GM18511 (cell line): Measurements from ENCODE around the gene CUL7.
A peak's percentile ranks its signal among the peaks of the same experiment; 100 is the strongest.
"Not testable (repeated sequence)": the region's sequence is repeated elsewhere in the genome, so short reads cannot be mapped to it uniquely, and the experiment has no call there.

Source experiments
- ATAC-seq: cut with Tn5 transposase; IDR thresholded peaks from one replicate; pipeline ENCODE4 v1.9.1; 2021; ENCODE audit warnings: mild to moderate bottlenecking, moderate library complexity; ENCODE audit not compliant: unreplicated experiment

Gene CUL7

DNA sequence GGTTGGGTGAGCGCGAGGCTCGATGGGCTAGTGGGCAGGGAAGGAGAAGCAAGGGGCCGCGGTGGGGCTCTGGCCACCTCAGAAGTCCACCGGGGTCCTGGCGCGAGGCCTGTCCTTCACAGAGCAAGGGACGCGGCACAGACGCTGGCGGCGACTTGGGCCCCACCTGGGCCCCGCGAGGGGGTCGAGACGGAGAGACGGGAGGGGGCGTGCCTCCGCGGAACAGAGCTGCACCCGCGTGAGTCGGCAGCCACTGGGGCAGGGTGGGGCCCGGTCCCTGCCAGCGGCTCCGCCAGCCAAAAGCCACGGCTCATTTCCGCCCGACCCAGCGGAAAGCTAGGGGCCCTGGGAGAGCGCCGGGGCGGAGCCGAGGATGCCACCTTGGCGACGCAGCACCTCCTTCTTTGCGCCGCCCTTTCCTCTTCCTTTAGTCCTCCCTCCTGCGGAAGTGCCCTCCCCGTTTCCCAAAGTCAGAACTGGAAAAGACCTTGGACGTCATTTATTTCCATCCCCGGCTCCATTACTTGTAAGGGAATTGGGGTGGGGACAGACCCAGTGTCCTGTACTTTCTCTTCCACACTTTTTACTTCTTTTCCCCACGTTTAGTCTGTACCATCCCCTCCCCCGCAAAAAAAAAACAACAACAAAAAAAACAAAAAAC lies at the start of gene CUL7:
Gene CUL7, minus strand, starts transcription at position 307 of the 661 bp plus-strand sequence. CDS start 1,063 bp downstream, outside the sequence.
- peak; percentile 96 for ATAC-seq

DNA sequence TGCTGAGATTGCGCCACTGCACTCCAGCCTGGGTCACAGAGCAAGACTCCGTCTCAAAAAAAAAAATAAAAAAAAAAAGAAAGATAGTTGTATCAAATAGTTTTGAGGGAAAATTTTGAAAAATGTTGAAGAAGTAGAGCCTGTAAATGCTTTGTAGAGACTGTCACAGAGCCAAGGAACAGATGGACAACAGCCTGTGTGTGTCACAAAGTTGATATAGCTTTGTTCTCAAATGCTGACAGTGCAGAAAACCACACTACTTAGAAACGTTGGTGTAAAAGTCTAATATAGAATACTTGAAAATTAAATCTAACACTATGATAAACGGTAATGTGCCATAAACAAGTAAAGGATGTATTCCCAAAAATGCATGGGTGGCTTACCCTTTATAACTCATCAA lies 47.8 kb upstream of the CUL7 start:
- no peak for ATAC-seq

DNA sequence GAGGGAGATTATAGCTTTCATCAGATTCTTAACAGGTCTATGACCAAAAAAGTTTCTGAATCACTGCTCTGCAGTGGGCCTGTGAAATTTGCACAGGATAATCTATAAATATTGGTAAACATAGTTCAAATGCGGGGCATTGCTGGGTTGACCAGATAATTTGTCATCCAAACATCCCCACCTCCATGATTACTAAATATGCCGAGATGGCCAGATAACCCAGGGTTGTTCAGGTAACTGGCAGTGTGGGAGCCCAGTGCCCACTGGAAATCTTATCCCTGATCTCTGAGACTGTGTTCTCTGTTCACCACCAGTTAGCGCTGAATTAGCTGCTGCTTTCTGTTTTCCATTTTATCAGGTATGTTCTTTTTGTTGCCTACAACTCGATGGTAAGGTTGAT lies 43.9 kb upstream of the CUL7 start:
- ATAC-seq: no peak

DNA sequence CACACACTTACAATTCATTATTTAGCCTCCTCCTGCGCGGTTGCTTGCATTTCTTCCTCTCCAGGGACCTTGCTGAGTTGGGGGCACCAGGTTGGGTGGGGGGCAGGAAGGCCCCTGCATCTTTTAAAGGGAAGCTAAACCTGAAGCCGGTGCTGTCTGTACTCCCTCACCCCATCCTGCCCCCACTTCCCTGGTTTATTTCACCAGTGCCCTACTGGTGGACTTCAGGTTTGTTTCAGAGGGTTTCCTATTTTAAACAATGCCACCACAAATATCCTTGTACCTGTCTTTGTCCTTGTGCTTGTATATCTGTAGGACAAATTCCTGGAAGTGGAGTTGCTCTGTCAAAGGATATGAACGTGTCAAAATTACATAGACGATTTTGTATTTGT lies 43.4 kb upstream of the CUL7 start:
- no peak for ATAC-seq

DNA sequence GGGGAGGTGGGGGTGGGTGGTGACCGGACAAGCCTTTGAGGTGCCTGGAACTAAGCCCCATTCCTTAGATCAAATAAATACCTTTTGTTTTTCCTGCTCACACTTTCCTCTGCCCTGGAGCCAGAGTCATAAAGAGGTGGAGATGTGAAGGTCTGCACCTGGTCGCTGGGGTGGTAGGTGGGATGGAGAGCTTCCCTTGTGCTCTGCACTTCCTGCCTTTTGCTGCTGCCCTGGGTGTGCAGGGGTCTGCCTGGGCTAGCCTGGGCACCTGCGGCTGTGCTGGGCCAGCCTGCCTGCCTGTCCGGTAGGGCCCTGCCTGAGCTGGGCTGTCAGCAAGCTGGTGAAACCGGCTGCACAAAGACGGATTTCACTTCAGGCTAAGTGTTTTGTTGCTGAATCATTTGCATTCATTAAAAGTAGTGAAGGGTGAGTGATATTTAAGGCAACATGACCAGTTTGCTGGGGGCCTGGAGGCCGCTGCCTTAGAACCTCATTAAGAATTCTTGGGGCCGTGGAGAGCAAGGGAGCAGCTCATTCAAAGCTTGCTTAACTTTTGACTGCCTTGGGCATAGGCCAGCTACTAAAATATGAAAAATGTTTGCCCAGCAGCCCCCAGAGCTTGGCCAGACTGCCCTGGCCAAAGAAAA lies 42.9 kb upstream of the CUL7 start:
- ATAC-seq: no peak

DNA sequence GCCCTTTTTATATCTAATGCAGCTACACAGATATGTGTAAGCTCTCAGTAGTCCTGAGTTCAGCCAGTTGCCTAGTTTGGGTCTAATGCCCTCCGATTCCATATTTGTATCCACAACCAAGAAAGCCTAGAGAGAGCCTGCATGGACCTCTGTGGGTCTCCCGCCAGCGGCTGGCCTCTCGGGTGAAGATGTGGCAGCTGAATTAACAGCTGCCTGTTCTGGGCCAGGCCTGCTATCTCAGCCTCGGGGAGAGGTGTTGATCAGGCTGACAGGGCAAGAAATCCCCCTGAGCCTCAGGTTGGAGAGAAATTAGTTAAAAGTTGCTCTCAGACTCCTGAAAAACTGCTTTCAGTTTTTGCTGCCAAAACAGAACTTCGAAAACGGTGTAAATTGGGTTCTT lies 42.3 kb upstream of the CUL7 start:
- ATAC-seq: no peak

DNA sequence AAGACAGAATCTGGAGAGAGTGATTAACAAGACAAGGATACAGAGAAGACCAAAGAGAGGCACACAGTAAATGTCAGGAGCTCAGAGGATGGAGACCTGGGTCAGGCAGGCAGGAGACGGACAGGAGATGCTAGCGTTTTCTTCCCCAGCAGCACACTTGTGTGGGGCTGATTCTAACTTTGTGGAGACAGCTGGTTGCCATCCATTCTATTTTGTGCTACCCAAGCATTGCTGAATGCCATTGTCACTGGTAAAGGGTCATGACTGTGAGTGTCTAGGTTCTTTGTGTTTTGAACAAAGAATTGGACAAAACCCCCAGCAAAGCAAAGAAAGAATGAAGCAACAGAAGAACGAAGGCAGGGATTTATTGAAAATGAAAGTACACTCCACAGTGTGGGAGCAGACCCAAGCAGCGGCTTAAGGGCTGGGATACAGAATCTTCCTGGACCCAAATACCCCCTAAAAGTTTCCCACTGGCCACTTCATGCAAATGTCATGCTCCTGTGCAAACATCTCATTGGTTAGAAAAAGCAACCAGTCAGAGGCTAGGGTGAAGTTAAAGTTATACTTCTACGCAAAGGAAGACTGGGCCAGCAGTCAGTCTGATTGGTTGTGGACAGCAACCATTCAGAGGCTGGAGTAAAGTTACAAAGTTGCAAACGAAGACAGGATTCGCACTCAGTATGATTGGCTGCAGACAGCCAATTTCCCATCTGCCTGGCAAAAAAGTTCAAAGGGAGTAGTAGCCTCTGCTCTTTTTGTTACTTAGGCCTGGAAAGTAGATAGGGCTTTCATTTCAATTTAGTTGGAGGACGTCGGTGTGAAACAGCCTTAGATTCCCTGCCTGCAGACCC lies 40.0 kb upstream of the CUL7 start:
- no peak for ATAC-seq

DNA sequence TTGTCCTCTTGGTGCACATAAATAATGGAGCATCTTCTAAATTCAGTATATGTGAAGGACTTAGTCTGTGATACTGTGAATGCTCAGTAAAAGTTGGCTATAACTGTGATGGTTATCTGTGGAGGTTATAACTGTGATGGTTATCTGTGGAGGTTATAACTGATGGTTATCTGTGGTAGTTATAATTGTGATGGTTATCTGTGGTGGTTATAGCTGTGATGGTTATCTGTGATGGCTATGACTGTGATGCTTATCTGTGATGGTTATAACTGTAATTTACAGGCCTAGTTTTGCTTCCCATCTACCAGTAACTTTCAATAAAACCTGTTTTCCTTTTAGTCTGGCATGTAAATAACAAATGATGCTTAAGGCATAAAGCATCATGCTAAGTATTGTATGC lies 39.0 kb upstream of the CUL7 start:
- no peak for ATAC-seq

DNA sequence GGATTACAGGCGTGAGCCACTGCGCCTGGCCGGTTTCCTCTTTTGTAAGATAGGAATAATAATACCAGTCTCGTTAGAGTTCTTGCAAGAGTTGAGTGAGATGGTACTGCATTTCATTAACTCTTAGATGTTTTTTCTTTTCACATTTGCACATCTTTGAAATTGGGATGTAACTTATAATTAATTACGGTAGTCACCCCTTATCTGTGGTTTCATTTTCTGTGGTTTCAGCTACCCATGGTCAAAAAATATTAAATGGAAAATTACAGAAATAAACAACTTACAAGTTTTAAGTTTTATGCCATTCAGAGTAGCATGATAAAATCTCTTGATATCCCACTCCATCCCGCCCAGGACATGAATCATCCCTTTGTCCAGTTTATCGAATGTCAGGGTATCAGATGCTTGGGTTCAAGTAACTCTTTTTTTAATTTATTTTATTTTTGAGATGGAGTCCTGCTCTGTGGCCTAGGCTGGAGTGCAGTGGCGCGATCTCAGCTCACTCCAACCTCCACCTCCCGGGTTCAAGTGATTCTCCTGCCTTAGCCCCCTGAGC lies 37.9 kb upstream of the CUL7 start:
- no peak for ATAC-seq

DNA sequence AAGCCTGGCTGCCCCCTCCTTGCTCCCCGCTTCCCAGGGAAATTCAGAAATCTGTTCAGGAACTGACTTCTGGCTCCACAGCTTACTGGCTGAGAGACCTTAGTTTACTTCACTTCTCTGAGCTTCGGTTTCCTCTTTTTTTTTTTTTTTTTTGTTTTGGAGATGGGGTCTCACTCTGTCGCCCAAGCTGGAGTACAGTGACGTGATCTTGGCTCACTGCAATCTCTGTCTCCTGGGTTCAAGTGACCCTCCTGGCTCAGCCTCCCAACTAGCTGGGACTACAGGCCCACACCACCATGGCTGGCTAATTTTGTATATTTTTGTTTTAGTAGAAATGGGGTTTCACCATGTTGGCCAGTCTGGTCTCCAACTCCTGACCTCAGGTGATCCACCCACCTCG lies 37.4 kb upstream of the CUL7 start:
- no peak for ATAC-seq

DNA sequence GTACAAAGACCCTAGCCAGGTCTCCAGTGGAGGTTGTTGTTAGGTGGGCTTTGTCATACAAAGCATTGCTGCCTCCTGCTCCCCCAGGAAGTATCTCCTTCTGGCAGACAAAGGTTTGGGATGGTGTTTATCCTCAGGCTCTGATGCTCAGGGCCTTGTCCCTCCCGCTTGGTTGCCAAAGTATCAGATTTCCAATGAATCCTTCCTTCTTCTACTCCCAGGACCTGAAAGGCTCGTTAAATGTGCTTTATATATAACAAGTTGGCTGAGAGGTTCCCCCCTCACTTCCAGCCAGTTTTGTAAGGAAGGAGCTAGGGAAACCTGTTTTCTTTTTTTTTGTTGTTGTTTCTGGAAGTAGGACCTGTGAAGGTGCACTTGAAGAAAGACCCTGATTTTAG lies 36.9 kb upstream of the CUL7 start:
- no peak for ATAC-seq

DNA sequence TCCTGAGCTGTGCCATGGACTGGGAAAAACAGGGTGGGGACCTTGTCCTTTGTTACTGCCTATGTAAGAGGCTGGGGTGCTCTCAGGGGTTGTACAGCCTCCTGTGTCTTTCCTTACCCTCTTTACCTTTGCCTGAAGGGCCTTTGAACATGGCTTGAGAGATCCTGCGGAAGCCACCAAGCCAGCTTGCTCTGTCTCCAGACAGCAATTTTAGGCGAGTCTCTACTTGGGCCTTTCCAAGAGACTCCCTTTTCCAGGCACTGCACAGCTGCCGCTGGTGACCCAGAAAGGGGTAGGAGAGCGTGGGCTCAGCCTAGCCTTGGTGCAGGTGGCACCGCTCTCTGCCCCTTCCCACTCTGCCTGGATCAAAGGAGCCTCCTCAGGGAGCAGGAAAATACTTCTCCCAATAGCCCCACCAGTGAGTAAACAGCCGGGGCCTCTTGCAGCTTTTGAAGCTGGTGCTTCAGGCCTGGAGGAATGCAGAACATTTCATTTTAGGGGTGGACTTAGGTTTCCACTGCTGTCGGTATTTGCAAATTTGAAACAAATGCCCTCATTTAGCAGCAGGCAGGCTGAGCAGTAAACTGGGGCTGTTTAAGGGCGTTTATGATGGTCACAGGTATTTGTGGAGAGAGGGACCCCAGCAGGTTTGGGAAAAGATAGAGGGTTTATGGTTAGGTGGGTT lies 36.4 kb upstream of the CUL7 start:
- no peak for ATAC-seq

DNA sequence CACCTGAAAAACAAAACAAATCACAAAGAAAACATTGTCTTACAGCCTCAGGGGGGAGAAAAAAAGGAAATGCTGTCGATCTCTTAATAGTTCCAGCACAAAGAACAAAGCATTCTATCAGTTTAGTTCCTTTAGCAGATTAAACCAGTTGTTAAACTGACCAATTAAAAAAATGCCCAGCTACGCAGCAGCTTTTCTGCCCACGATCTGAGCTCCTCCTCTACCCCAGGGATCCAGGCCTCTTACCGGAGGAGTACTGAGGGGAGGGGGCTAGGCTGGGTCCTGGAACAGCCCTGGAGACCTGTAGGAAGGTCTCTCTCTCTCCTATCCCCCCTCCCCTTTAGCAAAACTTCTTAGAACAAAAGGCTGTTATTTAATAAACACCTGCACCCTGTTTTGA lies 35.8 kb upstream of the CUL7 start:
- no peak for ATAC-seq

DNA sequence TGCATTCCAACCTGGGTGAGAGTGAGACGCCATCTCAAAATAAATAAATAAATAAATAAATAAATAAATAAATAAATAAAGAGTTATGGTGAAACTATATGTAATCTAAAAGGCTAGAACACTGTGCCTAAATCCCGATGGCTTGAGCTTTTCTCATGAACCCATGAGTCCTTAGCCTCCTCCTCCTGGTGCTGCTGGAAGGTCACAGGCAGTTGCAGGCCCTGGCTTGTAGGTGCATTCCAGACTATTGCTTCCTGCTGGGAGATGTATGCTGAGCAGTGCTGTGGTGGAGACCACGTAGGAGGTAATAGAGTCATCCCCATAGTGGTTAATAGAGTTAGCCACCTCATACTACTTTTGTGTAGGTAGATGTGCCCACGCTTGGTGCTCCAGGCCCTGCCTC lies 35.0 kb upstream of the CUL7 start:
- ATAC-seq: no peak

DNA sequence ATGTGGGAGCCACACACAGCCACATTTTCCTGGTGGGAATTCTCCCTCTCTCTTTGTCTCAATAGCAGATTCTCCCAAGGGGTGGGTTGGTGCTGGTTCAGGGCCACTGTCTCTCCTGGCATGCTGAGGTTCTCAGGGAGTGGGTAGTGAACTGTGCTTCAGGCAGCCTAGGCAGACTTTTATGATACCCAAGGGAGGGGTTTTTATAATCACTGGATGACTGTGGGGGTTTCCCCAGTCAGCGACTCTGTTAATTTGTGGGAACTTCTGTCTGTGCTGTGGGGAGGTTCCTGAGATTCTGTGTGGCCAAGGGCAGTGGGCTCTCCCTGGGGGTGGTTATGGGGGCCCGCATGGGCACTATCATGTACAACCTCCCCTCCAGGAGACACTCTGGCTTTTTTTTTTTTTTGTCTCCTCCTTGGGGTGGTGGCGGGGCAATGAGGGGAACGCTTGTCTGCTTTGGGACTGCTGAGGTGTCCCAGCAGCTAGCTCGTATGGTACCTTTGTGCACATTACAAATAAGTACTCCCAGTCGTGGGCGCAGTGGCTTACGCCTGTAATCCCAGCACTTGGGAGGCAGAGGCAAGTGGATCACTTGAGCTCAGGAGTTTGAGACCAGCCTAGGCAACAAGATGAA lies 32.5 kb upstream of the CUL7 start:
- ATAC-seq: no peak

DNA sequence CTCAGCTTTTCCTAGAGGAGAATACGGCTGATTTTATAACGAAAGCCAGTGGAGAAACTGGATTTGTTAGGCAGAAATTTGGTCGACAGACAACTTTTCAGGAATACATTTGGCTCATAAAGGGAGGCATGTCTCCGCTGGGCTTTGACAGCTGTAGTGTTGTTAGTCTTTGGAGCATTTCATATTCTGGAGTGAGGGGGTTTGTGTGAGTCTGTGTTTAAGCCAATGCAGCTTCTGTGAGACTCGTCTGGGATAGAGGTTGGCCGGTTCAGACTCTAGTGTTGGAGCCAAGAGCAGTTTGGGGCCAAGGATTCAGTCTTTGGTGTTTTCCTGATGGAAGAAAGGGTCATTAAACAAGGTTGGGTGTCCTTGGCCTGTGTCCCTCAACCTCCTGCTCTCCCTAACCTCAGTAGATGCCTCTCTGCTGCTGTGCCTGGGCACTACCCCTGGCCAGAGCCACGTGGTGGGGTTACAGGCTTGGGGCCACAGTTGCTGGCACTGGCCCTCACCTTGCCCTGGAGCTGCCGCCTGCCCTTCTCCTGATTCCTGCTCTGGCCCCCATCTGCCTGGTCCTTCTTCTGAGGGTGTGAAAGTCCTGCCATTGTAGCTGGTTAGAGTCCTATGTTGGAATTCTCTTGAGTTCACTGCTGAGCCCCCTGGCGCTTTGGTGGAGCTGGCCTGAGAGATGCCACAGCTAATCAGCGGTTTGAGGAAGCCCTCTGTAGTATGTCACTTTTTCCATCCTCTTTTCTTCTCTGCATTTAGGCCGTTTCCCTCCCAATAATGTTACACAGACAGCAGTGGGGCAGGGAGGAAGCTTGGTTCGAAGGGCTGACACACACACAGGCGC lies 29.4 kb upstream of the CUL7 start:
- ATAC-seq: no peak

DNA sequence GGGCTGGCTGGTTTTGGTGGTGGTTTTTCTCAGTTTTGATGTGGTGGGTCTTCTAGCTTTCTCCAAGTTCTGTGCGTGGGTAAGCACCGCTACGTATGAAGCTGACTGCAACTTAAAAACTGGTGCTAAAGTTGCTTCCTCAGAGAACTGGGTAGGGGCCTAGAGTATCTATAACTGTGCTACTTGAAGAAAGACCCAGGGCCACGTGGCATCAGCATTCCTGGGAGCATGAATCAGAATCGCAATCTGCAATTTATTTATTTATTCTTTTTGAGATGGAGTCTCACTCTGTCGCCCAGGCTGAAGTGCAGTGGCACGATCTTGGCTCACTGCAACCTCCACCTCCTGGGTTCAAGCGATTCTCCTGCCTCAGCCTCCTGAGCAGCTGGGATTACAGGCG lies 28.3 kb upstream of the CUL7 start:
- not testable (repeated sequence) for ATAC-seq

DNA sequence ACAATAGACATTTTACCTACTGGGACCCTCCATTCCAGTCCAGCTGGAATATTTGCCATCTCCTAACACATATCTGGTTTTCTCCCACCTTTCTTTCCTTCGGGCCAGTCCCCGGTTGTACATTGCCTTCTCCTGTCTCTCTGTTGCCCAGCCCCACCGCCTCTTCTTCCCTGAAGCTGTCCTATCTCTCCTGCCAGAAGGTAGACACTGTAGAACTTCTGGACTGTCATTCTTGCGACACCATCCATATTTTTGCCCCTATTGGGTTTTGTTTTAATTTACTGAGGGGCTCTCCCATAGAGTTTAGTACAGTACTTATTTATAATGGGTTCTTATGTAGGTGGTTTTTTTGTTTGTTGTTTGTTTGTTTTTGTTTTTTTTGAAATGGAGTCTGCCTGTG lies 27.4 kb upstream of the CUL7 start:
- no peak for ATAC-seq

DNA sequence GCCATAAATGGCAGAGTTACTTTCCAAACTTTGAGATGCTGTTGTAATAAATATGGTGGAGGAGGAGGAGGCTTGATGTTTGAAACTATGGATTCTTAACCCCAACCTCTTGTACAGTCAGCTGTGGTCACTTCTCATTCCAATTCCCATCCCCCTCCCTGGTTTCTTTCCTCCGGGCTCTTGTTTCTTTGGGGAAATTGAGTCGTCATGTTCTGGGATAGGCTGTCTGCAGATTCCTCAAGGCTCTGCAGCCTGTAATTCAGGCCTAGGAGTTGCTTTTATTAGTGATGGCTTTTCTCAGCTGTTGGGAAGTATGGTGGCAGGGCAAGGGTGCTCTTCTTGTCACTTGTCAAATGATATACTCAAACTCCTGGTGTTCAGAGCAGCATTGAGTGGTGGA lies 25.0 kb upstream of the CUL7 start:
- no peak for ATAC-seq
